Stimulated activated CD4-positive, alpha-beta T cell treated with anti-CD3 and anti-CD28 coated beads, Interleukin-2, amount 100 ng/mL, for 48 hours (primary cell): ENCODE measurements around the gene TFAP2D.

ENCODE experiments used
- DNase-seq, 2 donors: peaks; one replicate each; pipeline ENCODE4 v3.0.0-alpha.2; 2020

Gene TFAP2D

DNA sequence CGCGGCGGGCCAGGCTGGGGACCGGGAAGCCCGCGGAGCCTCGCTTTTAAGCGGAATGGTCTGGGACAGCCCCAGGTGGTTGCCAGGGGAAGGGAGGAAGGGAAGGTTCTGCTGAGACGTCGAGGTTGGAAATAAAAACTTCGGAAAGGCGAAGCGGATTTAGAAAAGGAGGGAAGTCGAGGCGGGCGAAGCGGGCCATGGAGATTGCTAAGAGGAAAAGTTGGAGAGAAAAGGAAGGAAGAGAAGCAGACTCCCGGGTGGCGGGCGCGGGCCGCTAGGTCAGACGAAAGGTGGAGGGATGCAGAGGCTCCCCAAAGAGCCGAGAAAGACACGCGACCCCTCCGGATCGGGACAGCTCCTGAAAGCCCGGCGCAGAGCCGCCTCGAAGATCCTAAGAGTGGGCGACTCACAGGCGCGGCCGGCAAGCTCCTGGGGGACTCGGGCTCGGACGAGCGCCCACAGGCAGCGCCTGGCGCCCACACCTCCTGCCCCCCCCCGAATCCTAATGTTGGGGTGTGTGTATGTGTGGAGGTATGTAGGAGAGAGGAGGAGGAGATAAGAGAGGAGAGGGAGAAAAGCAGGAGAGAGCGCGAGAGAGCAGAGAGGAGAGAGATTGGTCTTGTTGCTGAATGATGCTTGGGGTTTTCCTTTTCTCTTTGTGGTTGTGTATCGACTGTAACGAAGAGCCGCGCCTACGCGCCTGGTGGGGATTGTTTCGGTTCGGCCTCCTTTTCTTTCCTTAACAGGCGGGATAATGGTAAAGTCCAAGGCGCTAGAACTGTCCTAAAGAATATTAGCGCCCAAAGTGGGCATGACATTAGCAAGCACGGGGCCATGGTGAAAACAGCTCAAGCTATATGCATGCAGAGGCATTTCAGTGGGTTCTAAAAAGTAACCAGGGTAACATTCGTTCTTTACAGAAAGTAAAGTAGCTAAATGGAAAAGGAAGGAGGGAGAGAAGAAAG is 106.9 kb downstream of the TFAP2D start:
- no peak for DNase-seq

DNA sequence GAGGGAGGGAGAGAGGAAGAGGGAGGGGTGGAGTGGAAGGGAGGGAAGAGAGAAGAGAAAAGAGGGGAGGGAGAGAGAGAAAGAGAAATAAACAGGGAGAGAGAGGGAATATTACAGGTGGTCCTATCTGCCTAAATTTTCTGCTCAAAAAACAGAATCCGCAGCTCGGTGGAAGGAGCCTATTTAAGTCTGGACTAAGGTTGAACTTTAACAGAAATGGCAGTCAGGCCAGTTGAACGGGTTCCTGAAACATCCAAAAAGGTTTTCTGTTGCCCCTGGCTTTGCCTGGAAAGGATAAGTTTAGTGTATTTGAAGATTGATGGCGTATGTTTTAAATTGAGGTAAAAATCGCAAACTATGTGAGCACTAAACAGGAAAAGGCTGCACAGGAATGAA is 107.5 kb downstream of the TFAP2D start:
- DNase-seq = no peak

DNA sequence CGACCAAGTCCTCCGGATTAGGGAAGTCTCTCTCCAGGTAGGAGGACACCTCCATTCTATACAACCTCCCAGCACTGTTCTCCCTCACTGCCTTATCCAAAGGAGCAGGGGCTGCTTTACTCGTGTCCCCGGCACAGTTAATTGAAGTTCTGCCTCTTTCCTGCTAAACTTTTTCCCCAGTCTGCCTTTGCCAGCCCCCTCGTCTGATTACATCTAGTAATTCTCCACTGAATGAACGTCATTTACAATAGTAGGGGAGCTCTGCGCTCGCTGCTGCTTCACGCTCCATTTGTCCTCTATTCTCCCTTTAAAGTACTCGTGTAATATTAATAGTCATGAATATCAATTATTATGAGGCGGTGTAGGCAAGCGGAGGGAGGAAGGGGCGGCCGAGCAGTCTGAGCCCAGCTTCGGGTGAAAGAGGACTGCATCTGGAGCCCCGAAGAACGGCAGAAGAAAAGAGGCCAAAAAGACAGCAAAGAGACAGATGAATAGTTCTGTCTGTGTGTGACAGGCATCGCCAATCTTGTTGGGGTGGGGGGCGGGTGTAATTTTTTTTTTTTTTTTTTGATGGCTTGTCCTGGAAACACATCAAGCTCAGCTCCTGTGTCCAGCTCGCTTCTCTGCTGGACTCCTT is 108.2 kb downstream of the TFAP2D start:
- DNase-seq = no peak

DNA sequence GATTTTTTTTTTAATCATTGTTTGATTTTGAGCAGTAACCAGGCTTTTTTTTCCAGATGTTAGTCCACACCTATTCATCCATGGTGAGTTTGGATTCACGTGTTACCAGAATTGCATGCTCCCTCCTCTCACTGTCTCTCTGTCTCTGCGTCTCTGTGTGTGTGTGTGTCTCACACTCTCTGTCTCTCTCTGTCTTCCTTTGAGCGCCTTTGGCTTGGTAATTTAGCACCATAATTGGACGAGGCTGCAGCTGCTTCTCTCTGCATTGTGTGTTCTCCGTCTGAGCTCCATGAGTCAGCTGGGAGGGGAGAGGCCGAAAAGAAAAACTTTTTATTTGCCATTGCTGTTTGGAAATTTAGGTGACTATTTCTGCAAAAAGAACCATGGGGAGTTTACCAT is 108.8 kb downstream of the TFAP2D start:
- no peak for DNase-seq
